Raji (cell line): Measurements from ENCODE around the gene RBM4.

Experiments used
- POLR2A ChIP-seq: IDR thresholded peaks from 2 replicates; pipeline ENCODE4 v1.6.1; 2011; ENCODE audit warnings: low read depth, low read length, control low read depth; ENCODE audit not compliant: insufficient read depth

Gene RBM4

GRCh38 chr11:66609721-66610617 lies 28.5 kb upstream of the RBM4 start:
- TF ChIP-seq POLR2A = no peak

GRCh38 chr11:66612458-66612857 lies 26.0 kb upstream of the RBM4 start:
- TF ChIP-seq POLR2A = no peak

DNA sequence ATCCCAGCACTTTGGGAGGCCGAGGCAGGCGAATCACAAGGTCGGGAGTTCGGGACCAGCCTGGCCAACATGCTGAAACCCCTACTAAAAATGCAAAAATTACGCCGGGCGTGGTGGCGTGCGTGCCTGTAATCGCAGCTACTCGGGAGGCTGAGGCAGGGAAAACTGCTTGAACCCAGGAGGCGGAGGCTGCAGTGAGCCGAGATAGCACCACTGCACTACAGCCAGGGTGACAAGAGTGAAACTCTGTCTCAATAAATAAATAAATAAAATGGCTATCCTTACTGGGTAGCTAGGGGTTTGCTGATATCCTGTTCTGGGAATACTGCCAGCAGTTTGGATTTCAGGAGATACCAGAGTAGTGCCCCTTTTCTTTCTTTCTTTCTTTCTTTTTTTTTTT lies 24.4 kb upstream of the RBM4 start:
- no peak for TF ChIP-seq POLR2A

- TF ChIP-seq POLR2A = peak; percentile 99
Measured at GRCh38 chr11:66616379-66617154, 21.9 kb upstream of the RBM4 start, which contains the start of gene RBM14. Gene RBM14 (plus strand): TSS chr11:66616630. CDS start chr11:66616721, 91 bp downstream.

DNA sequence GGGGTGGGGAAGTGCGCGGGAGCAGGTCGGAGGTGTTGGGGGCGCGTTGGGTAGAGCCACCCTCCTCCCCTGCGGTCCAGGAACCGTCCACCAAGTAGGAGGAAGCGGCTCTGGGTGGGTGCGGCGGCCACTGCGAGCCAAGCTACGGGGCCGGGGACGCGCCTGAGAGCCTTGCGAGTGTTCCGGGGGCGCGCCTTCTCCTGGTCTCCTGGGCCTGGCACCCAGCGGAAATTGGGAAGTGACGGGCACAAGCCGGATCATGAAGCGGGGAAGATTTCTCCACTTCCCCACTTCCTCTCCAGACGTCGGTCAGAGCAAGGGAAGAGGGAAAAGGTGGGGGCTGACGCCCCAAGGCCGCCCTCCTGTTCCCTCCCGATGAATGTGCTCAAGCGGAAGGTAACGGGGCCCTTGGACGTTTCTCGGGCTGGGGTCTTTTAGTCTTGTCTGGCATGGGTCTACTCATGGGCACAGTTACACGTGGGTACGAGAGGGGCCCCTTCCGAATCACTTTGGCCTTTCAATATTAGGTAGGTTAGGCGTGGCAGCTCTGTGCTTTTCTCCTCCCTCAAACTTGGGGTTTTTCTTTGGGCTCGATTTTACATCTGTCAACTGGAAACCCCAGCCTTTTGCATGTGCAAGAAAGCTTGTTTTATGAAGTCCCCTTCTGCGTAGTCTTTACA lies 21.2 kb upstream of the RBM4 start:
- TF ChIP-seq POLR2A = no peak

DNA sequence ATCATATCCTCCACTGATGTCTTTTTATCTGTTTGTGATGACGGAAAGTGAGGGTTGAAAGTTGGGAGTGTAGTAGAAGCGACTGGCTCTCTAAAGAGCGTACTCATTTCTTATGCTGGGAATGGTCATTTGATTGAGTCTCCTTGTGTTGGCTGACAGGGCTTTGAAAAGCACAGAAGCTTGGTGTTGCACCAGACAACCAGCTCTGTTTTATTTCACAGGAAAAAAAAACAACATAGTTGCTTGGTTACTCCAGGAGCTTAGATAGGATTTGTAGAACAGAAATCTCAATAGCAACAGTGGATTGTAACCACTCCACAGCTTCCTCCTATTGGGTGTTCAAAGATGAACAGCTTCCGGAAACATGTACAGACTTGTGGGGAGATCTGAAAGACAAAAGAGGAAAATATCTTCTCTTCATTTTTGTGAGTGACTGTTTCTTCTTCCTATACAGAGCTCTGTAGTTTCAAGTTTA lies 19.4 kb upstream of the RBM4 start:
- TF ChIP-seq POLR2A = no peak

DNA sequence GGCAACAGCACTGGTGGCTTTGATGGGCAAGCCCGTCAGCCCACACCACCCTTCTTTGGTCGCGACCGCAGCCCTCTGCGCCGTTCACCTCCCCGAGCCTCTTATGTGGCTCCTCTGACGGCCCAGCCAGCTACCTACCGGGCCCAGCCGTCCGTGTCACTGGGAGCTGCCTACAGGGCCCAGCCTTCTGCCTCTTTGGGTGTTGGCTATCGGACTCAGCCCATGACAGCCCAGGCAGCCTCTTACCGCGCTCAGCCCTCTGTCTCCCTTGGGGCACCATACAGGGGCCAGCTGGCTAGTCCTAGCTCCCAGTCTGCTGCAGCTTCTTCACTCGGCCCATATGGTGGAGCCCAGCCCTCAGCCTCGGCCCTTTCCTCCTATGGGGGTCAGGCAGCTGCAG lies 14.1 kb upstream of the RBM4 start:
- no peak for TF ChIP-seq POLR2A

GRCh38 chr11:66625041-66625751 lies 13.3 kb upstream of the RBM4 start:
- TF ChIP-seq POLR2A = no peak

GRCh38 chr11:66625752-66626149 lies 12.8 kb upstream of the RBM4 start:
- no peak for TF ChIP-seq POLR2A

DNA sequence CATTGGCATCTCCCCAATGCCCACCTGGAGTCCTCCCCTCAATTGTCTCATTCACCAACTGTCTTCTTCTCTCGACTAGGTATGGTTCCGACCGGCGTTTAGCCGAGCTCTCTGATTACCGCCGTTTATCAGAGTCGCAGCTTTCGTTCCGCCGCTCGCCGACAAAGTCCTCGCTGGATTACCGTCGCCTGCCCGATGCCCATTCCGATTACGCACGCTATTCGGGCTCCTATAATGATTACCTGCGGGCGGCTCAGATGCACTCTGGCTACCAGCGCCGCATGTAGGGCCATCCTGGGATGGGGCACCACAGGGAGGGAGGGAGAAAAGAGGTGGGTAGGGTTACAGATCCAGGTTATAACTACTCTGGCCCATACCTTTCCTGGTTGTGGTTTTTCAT lies 12.1 kb upstream of the RBM4 start:
- no peak for TF ChIP-seq POLR2A

GRCh38 chr11:66626926-66627325 lies 11.6 kb upstream of the RBM4 start:
- TF ChIP-seq POLR2A = no peak

DNA sequence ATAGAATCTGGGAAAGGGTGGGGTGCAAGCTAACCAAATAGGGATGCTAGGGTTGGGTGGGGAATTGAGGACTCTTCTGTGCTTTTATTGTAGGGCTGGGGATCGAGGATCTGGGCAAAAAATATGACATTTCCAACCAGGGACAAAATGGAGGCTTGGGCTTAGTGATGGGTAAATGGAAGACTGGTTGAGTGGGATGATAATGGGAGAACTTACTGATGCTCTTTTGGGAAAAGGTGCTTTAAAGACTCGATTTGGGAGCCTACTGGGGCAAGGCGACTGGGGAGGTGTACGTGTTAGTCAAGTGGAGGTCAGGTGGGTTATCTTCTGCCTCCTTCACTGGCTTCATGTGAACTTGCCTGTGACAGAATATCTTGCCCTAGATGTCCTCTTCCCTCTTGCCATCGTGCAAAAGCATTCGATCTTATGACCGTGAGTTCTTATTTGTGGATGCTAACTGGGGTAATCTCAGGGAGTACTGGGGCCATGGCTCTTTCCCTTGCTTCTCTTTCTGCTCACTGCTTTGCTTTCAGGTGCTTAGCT lies 10.4 kb upstream of the RBM4 start:
- no peak for TF ChIP-seq POLR2A

DNA sequence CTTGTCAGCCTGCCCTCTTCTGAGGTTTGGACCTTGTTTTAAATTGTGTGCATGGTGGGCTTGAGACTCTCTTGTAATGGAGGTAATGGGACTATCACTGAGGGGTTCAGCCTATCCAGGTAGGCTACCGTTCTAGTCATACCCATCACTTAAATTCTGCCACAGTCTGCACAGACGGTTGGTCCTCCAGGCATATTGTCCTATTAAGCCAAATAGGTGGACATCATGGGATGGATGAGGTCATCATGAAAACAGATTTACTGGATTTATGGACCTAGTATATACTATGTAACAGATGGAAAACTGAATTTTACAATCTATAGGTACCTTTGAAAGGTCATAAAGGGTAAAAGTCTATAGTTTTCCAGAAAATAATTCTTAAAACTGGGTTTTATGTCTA lies 9.1 kb upstream of the RBM4 start:
- no peak for TF ChIP-seq POLR2A

DNA sequence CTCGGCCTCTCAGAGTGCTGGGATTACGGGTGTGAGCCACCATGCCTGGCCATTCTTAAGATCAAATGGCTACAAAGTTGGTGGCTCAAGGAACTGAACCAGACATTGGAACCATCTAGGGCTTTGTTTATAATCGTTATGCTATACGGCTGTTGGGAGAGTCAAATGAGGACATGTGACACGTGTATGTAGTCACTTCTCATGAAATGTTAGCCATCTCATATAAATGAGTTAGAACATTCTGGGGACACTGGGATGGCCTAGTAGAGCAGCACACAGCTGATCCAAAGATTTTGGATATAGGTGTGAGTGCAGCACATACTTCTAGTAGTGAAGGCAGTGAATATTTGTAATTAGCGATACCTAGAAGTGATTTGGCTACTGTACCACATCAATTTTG lies 6.6 kb upstream of the RBM4 start:
- no peak for TF ChIP-seq POLR2A
